ENCODE results near the gene LACTBL1.
"Not testable (repeated sequence)": the region's sequence is repeated elsewhere in the genome, so short reads cannot be mapped to it uniquely, and the experiment has no call there.

DNA sequence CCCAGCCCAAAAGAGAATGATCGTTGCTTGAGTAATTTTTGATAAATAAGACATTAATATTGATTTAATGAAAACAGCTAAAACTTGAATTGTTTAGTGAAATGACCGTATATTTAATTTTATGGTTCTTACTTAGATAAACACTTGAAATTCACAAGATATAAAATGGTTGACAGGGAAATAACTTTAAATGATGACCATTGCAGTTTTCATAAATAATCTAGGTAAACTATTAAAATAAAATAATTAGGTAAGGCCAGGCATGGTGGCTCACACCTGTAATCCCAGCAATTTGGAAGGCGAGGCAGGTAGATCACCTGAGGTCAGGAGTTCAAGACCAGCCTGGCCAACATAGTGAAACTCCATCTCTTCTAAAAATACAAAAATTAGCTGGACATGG lies 19.7 kb upstream of the LACTBL1 start:
- TF ChIP-seq, protein P1, sequence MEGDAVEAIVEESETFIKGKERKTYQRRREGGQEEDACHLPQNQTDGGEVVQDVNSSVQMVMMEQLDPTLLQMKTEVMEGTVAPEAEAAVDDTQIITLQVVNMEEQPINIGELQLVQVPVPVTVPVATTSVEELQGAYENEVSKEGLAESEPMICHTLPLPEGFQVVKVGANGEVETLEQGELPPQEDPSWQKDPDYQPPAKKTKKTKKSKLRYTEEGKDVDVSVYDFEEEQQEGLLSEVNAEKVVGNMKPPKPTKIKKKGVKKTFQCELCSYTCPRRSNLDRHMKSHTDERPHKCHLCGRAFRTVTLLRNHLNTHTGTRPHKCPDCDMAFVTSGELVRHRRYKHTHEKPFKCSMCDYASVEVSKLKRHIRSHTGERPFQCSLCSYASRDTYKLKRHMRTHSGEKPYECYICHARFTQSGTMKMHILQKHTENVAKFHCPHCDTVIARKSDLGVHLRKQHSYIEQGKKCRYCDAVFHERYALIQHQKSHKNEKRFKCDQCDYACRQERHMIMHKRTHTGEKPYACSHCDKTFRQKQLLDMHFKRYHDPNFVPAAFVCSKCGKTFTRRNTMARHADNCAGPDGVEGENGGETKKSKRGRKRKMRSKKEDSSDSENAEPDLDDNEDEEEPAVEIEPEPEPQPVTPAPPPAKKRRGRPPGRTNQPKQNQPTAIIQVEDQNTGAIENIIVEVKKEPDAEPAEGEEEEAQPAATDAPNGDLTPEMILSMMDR (IDR thresholded peaks at IDR 0.05), result not testable (repeated sequence)
- not testable (repeated sequence) for TF ChIP-seq ZFX (IDR thresholded peaks at IDR 0.05; ENCODE audit: borderline replicate concordance)

Data from 22Rv1 (cell line).